ENCODE results near the gene RNF225. TPM values are rescaled to one million over a fixed set of nuclear protein-coding genes. Genes with fewer than 3 reads are reported as not detected.

Gene RNF225
- total and polyA plus RNA-seq, 2 of the 13 experiments (the other 11 are each of a cell fraction or from before 2014, with no cell fraction given), result not detected

- TF ChIP-seq ZNF674 (CRISPR knock-in tag; IDR thresholded peaks at IDR 0.05; ENCODE audit: low read depth) (peak; percentile 58; the same call in 1 of the 2 replicates), NFE2L2 (IDR thresholded peaks at IDR 0.05; ENCODE audit: low read length) (no peak), ZBTB7B (CRISPR knock-in tag; IDR thresholded peaks at IDR 0.05) (no peak), KLF6 (CRISPR knock-in tag; IDR thresholded peaks at IDR 0.05) (peak; percentile 57; the same call in 1 of the 2 replicates), SUZ12 (IDR thresholded peaks at IDR 0.05; ENCODE audit: low read depth, low read length) (no peak), PLRG1 (conservative IDR thresholded peaks at IDR 0.05) (no peak), ZBTB42 (CRISPR knock-in tag; IDR thresholded peaks at IDR 0.05) (no peak), SRSF9 (IDR thresholded peaks at IDR 0.05; ENCODE audit: borderline replicate concordance, insufficient read depth, low read depth, low read length, poor library complexity, severe bottlenecking) (no peak), ZNF660 (CRISPR knock-in tag; IDR thresholded peaks at IDR 0.05; ENCODE audit: borderline replicate concordance, low read depth) (no peak), KDM1A (CRISPR knock-in tag; IDR thresholded peaks at IDR 0.05) (no peak), ZNF205 (CRISPR knock-in tag; IDR thresholded peaks at IDR 0.05) (0 out of 2 replicates have a peak, but pooled peaks have one; percentile 42), ZNF256 (CRISPR knock-in tag; conservative IDR thresholded peaks at IDR 0.05) (0 out of 2 replicates have a peak, but pooled peaks have one; percentile 3), ZFYVE20 (CRISPR knock-in tag; IDR thresholded peaks at IDR 0.05; ENCODE audit: borderline replicate concordance, low read depth) (no peak), U2AF1 (optimal IDR thresholded peaks at IDR 0.05; ENCODE audit: low read depth, low read length) (peak; percentile 46), TRIM24 (CRISPR knock-in tag; IDR thresholded peaks at IDR 0.05) (no peak), ZMAT5 (CRISPR knock-in tag; IDR thresholded peaks at IDR 0.05; ENCODE audit: borderline replicate concordance, low read depth) (no peak), ZNF775 (CRISPR knock-in tag; IDR thresholded peaks at IDR 0.05; ENCODE audit: borderline replicate concordance) (no peak; the same call in 1 of the 2 replicates), SPEN (CRISPR knock-in tag; IDR thresholded peaks at IDR 0.05; ENCODE audit: low read depth) (no peak; the same call in none of the 2 replicates), HNF4G (IDR thresholded peaks at IDR 0.05; ENCODE audit: borderline replicate concordance, low read depth, low read length) (no peak), HNF4G (CRISPR knock-in tag; IDR thresholded peaks at IDR 0.05; ENCODE audit: borderline replicate concordance, low read depth) (no peak), ZBTB44 (CRISPR knock-in tag; IDR thresholded peaks at IDR 0.05) (no peak), ZNF570 (CRISPR knock-in tag; IDR thresholded peaks at IDR 0.05; ENCODE audit: borderline replicate concordance) (peak; percentile 35; the same call in 1 of the 2 replicates), TFDP1 (CRISPR knock-in tag; IDR thresholded peaks at IDR 0.05; ENCODE audit: borderline replicate concordance) (peak; percentile 28; the same call in 1 of the 2 replicates), KDM5B (CRISPR knock-in tag; IDR thresholded peaks at IDR 0.05; ENCODE audit: borderline replicate concordance) (peak; percentile 86; the same call in 1 of the 2 replicates), ZNF275 (CRISPR knock-in tag; IDR thresholded peaks at IDR 0.05; ENCODE audit: borderline replicate concordance) (no peak), ZFP36L2 (CRISPR knock-in tag; IDR thresholded peaks at IDR 0.05) (no peak), PCBP2 (optimal IDR thresholded peaks at IDR 0.05; ENCODE audit: low read depth, low read length, poor library complexity, severe bottlenecking) (no peak)
Observed at GRCh38 chr19:58386576-58387337, 8.7 kb upstream of the RNF225 start, which contains the start of gene RPS5 (continued).
